Measurements from ENCODE around the gene ZDHHC8. TPM values are rescaled to one million over a fixed set of nuclear protein-coding genes. Genes with fewer than 3 reads are reported as not detected.

ZDHHC8 gene
- total RNA-seq, 1 experiment from 2014 or later, result 11.5 TPM

DNA sequence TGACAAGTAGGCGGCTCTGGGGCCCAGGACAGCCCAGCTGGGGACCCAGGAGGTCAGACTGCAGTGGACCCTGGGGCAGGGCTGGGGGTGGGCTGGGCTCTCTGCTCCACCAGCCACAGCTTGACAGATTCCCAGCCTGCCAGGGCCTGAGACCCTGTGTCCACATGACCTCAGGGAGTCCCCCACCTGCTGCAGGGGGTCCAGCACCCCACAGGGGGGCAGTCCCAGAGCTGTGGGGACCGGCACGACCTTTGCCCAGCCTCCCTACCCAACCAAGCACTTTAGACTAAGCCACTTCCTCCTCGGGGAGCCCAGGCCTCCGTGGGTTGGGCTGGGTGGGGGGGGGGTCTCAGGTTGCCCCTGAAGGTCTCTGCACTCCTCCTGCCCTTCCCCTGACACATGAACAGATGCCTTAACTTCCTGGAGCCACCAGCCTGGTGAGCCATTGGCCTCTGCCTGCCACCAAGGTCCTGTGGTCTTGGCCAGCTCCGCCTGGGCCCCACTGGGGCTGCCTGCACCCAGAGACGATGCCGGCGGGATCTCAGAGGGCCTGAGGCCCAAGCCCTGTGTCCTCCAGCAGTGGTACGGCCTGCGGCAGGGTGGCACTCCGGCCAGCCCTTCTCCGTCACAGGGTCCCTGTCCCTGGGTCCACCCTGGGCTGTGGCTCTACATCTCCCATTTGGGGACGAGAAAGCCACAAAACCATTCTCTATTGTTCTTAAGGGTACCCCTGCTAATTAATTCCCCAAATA lies 15.8 kb downstream of the ZDHHC8 start:
- H3K27me3 ChIP-seq (ENCODE audit: low read length), result no peaks in the 10 kb centered on the region
- no peak overlapping the region for H3K4me2 ChIP-seq (ENCODE audit: low read depth, low read length, poor library complexity, severe bottlenecking)
- no peaks in the 10 kb centered on the region for H3K9me3 ChIP-seq (ENCODE audit: low read length)
- H3K79me2 ChIP-seq (ENCODE audit: low read length), result no peaks in the 10 kb centered on the region
- H3K9me2 ChIP-seq (replicated peaks; ENCODE audit: insufficient read depth, low read length), result no peaks in the 10 kb centered on the region
- H3K27ac ChIP-seq (ENCODE audit: low read length), result no peak overlapping the region
- H3K4me1 ChIP-seq (ENCODE audit: low read length), result peaks cover 12% of the 10 kb centered on the region
- H3K4me3 ChIP-seq (ENCODE audit: low read length), result no peak overlapping the region
- H2AFZ ChIP-seq (ENCODE audit: low read length), result no peak overlapping the region
- DNase-seq, result no peak
- no peaks in the 10 kb centered on the region for H3K36me3 ChIP-seq (ENCODE audit: insufficient read depth, low read length)
- peaks cover 4% of the 10 kb centered on the region; the same call in 1 of the 2 replicates for H4K20me1 ChIP-seq (ENCODE audit: insufficient read depth, low read depth, low read length)
- no peak overlapping the region for H3K9ac ChIP-seq (ENCODE audit: low read length)

- Histone ChIP-seq H3K79me2 (ENCODE audit: low read length) (no peaks in the 10 kb centered on the region), H3K4me1 (ENCODE audit: low read length) (peaks cover 12% of the 10 kb centered on the region), H3K9ac (ENCODE audit: low read length) (no peak overlapping the region), H3K9me2 (replicated peaks; ENCODE audit: insufficient read depth, low read length) (no peaks in the 10 kb centered on the region), H3K36me3 (ENCODE audit: insufficient read depth, low read length) (no peaks in the 10 kb centered on the region), H3K27me3 (ENCODE audit: low read length) (no peaks in the 10 kb centered on the region), H4K20me1 (ENCODE audit: insufficient read depth, low read depth, low read length) (peaks cover 4% of the 10 kb centered on the region; the same call in 1 of the 2 replicates), H3K4me2 (ENCODE audit: low read depth, low read length, poor library complexity, severe bottlenecking) (no peak overlapping the region), H2AFZ (ENCODE audit: low read length) (no peak overlapping the region), H3K27ac (ENCODE audit: low read length) (no peak overlapping the region), H3K4me3 (ENCODE audit: low read length) (no peak overlapping the region), H3K9me3 (ENCODE audit: low read length) (no peaks in the 10 kb centered on the region)
- DNase-seq, result no peak
These were observed 16.8 kb downstream of the ZDHHC8 start for GRCh38 chr22:20148414-20148813.

DNA sequence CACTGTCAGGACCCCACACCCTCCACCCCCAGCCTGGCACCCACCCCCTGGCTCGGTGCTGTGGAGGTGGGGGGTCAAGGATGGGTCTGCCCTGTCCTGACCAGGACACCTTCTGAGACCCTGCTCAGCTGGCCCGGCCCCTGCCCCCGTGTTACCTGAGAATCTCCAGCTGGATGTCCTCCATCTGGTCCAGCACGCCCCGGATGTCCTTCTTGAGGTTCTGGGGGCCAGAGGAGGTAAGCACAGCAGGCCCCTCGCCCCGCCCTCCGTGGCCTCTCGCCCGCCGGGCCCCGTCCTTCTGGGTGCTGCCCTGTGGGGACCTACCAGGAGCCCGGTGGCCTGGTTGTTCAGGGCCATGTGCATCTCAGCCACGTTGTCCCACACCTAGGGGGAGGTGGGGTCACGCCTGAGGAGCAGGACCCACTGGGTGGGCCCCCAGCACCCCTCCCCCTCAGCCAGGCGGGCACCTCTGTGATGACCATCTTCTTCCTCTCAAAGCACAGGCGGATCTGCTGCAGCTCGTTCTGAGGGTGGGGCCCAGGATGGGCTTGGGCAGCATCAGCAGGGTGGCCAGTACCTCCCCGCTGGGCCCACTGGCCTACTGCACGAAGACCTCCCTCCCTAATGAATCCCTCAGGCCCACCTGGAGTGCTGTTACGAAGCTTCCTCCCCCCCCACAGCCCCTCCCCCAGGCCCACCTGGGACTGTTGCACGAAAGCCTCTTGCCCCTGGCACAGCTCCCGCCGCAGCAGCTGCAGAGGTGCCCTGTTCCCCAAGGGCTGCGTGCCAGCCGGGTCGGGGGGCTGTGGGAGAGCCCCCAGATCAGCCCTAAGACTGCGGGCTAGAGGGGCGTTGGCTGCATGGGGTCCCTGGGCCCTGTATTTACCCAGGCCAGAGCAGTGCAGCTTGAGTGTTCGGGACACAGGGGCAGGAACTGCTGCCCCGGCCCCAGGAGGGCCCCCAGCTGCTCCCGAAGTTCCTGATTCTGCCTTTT lies 17.9 kb downstream of the ZDHHC8 start:
- Histone ChIP-seq H3K9ac (ENCODE audit: low read length) (no peak overlapping the region), H3K4me1 (ENCODE audit: low read length) (peaks cover 12% of the 10 kb centered on the region), H3K79me2 (ENCODE audit: low read length) (no peaks in the 10 kb centered on the region), H3K4me3 (ENCODE audit: low read length) (no peak overlapping the region), H4K20me1 (ENCODE audit: insufficient read depth, low read depth, low read length) (peaks cover 4% of the 10 kb centered on the region; the same call in 1 of the 2 replicates), H3K27ac (ENCODE audit: low read length) (no peak overlapping the region), H3K4me2 (ENCODE audit: low read depth, low read length, poor library complexity, severe bottlenecking) (no peak overlapping the region), H3K36me3 (ENCODE audit: insufficient read depth, low read length) (no peaks in the 10 kb centered on the region), H3K9me3 (ENCODE audit: low read length) (no peaks in the 10 kb centered on the region), H3K9me2 (replicated peaks; ENCODE audit: insufficient read depth, low read length) (no peaks in the 10 kb centered on the region), H3K27me3 (ENCODE audit: low read length) (no peaks in the 10 kb centered on the region), H2AFZ (ENCODE audit: low read length) (no peak overlapping the region)
- no peak for DNase-seq

- H3K9me2 ChIP-seq (replicated peaks; ENCODE audit: insufficient read depth, low read length), result no peaks in the 10 kb centered on the region
- H3K27ac ChIP-seq (ENCODE audit: low read length), result no peak within 1 kb of the TSS
- H3K36me3 ChIP-seq (ENCODE audit: insufficient read depth, low read length), result no peaks in the 10 kb centered on the region
- H3K9ac ChIP-seq (ENCODE audit: low read length), result no peak within 1 kb of the TSS
- H3K4me2 ChIP-seq (ENCODE audit: low read depth, low read length, poor library complexity, severe bottlenecking), result no peak within 1 kb of the TSS
- H3K9me3 ChIP-seq (ENCODE audit: low read length), result no peaks in the 10 kb centered on the region
- H2AFZ ChIP-seq (ENCODE audit: low read length), result no peak within 1 kb of the TSS
- no peak within 1 kb of the TSS for H3K4me3 ChIP-seq (ENCODE audit: low read length)
- peaks cover 4% of the 10 kb centered on the region; the same call in 1 of the 2 replicates for H4K20me1 ChIP-seq (ENCODE audit: insufficient read depth, low read depth, low read length)
- H3K79me2 ChIP-seq (ENCODE audit: low read length), result no peaks in the 10 kb centered on the region
- no peaks in the 10 kb centered on the region for H3K27me3 ChIP-seq (ENCODE audit: low read length)
- no peak for DNase-seq
- peaks cover 12% of the 10 kb centered on the region for H3K4me1 ChIP-seq (ENCODE audit: low read length)
These were observed 19.0 kb downstream of the ZDHHC8 start, which contains the start of gene CCDC188 for GRCh38 chr22:20150381-20151275. Gene CCDC188, minus strand, starts transcription at chr22:20151055. Its CDS starts 69 bp downstream, at chr22:20150986.

DNA sequence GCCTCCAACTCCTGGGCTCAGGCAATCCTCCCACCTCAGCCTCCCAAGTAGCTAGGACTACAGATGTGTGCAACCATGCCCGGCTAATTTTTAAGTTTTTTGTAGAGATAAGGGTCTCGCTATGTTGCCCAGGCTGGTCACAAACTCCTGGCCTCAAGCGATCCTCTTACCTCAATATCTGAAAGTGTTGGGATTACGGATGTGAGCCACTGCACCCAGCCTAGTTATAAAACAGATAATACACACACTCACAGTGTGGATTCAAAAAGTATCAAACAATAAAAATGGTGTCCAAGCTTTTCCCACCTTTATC lies 19.6 kb downstream of the ZDHHC8 start:
- DNase-seq, result no peak
- H3K4me3 ChIP-seq (ENCODE audit: low read length), result no peak overlapping the region
- H3K9ac ChIP-seq (ENCODE audit: low read length), result no peak overlapping the region
- H3K4me2 ChIP-seq (ENCODE audit: low read depth, low read length, poor library complexity, severe bottlenecking), result no peak overlapping the region
- no peaks in the 10 kb centered on the region for H3K27me3 ChIP-seq (ENCODE audit: low read length)
- H2AFZ ChIP-seq (ENCODE audit: low read length), result no peak overlapping the region
- H3K27ac ChIP-seq (ENCODE audit: low read length), result no peak overlapping the region
- H3K36me3 ChIP-seq (ENCODE audit: insufficient read depth, low read length), result no peaks in the 10 kb centered on the region
- H3K4me1 ChIP-seq (ENCODE audit: low read length), result peaks cover 12% of the 10 kb centered on the region
- no peaks in the 10 kb centered on the region for H3K9me2 ChIP-seq (replicated peaks; ENCODE audit: insufficient read depth, low read length)
- H3K79me2 ChIP-seq (ENCODE audit: low read length), result no peaks in the 10 kb centered on the region
- peaks cover 4% of the 10 kb centered on the region; the same call in 1 of the 2 replicates for H4K20me1 ChIP-seq (ENCODE audit: insufficient read depth, low read depth, low read length)
- H3K9me3 ChIP-seq (ENCODE audit: low read length), result no peaks in the 10 kb centered on the region

- H3K79me2 ChIP-seq (ENCODE audit: low read length), result no peaks in the 10 kb centered on the region
- no peak overlapping the region for H3K27ac ChIP-seq (ENCODE audit: low read length)
- no peak overlapping the region for H3K9ac ChIP-seq (ENCODE audit: low read length)
- DNase-seq, result no peak
- H3K4me3 ChIP-seq (ENCODE audit: low read length), result no peak overlapping the region
- no peaks in the 10 kb centered on the region for H3K27me3 ChIP-seq (ENCODE audit: low read length)
- no peaks in the 10 kb centered on the region for H4K20me1 ChIP-seq (ENCODE audit: insufficient read depth, low read depth, low read length)
- no peaks in the 10 kb centered on the region for H3K36me3 ChIP-seq (ENCODE audit: insufficient read depth, low read length)
- no peaks in the 10 kb centered on the region for H3K9me2 ChIP-seq (replicated peaks; ENCODE audit: insufficient read depth, low read length)
- no peak overlapping the region for H3K4me2 ChIP-seq (ENCODE audit: low read depth, low read length, poor library complexity, severe bottlenecking)
- H3K9me3 ChIP-seq (ENCODE audit: low read length), result no peaks in the 10 kb centered on the region
- no peak overlapping the region for H2AFZ ChIP-seq (ENCODE audit: low read length)
- peaks cover 5% of the 10 kb centered on the region for H3K4me1 ChIP-seq (ENCODE audit: low read length)
These were observed 20.9 kb downstream of the ZDHHC8 start for GRCh38 chr22:20152464-20152890.

DNA sequence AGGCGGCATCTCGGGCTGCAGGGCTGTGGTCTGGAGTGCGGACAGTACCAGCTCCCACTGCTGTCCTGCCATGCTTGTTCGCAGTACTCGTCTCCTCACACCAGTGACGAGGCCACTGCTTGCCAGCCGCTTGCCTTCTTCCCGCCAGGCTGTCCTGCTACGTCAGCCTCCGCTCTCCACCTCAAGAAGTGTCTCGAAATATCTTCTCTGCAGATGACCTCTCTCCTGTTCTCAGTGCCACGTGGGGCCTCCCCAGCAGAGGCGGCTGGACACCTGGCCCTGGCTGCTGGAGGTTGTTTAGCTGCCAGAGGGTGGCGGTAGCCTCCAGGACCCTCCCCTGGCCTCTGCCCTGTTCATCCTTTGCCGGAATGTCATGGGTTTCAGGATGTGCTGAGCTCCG lies 22.3 kb downstream of the ZDHHC8 start:
- Histone ChIP-seq H4K20me1 (ENCODE audit: insufficient read depth, low read depth, low read length) (no peaks in the 10 kb centered on the region), H3K4me1 (ENCODE audit: low read length) (peaks cover 5% of the 10 kb centered on the region), H3K27me3 (ENCODE audit: low read length) (no peaks in the 10 kb centered on the region), H3K36me3 (ENCODE audit: insufficient read depth, low read length) (no peaks in the 10 kb centered on the region), H3K9me3 (ENCODE audit: low read length) (no peaks in the 10 kb centered on the region), H3K27ac (ENCODE audit: low read length) (no peak overlapping the region), H3K4me2 (ENCODE audit: low read depth, low read length, poor library complexity, severe bottlenecking) (no peak overlapping the region), H3K9ac (ENCODE audit: low read length) (no peak overlapping the region), H3K9me2 (replicated peaks; ENCODE audit: insufficient read depth, low read length) (no peaks in the 10 kb centered on the region), H3K79me2 (ENCODE audit: low read length) (no peaks in the 10 kb centered on the region), H2AFZ (ENCODE audit: low read length) (no peak overlapping the region), H3K4me3 (ENCODE audit: low read length) (no peak overlapping the region)
- no peak for DNase-seq

Measured in Karpas-422 (cell line).